Activated CD4-positive, alpha-beta T cell treated with anti-CD3 and anti-CD28 coated beads, Interleukin-2, amount 10 ng/mL, durations not matched to agents 24 days and 14 days (primary cell): ENCODE measurements around the gene RBM8A. TPM values are rescaled to one million over a fixed set of nuclear protein-coding genes. Genes with fewer than 3 reads are reported as not detected.

ENCODE experiments used
- DNase-seq: peaks from one replicate; pipeline ENCODE4 v3.0.0; 2022
- H3K27ac Mint-ChIP-seq: one replicate; pipeline ENCODE4 v1.8.0; 2022; ENCODE audit warnings: mild to moderate bottlenecking, mixed read lengths
- H3K27me3 Mint-ChIP-seq: one replicate; pipeline ENCODE4 v1.8.0; 2022; ENCODE audit warnings: mixed read lengths
- H3K36me3 Mint-ChIP-seq: one replicate; pipeline ENCODE4 v1.8.0; 2022; ENCODE audit warnings: low read depth, mild to moderate bottlenecking, mixed read lengths
- H3K4me1 Mint-ChIP-seq: one replicate; pipeline ENCODE4 v1.8.0; 2021; ENCODE audit warnings: mixed read lengths
- H3K4me3 Mint-ChIP-seq: one replicate; pipeline ENCODE4 v1.8.0; 2022; ENCODE audit warnings: mild to moderate bottlenecking, moderate library complexity, mixed read lengths
- H3K9me3 Mint-ChIP-seq: one replicate; pipeline ENCODE4 v1.8.0; 2021; ENCODE audit warnings: mixed read lengths
- intact Hi-C: fragments of 100-400 bp; cut with micrococcal nuclease; formaldehyde crosslinking; loops from one replicate; pipeline ENCODE4 v1.15.1; 2023
- total RNA-seq: library from RNA; stranded (reverse); gene quantifications from 2 replicates; pipeline ENCODE4 v1.2.3, GENCODE V29; 2022

RBM8A gene
- total RNA-seq, 1 donor from 2014 or later: 355 TPM

DNA sequence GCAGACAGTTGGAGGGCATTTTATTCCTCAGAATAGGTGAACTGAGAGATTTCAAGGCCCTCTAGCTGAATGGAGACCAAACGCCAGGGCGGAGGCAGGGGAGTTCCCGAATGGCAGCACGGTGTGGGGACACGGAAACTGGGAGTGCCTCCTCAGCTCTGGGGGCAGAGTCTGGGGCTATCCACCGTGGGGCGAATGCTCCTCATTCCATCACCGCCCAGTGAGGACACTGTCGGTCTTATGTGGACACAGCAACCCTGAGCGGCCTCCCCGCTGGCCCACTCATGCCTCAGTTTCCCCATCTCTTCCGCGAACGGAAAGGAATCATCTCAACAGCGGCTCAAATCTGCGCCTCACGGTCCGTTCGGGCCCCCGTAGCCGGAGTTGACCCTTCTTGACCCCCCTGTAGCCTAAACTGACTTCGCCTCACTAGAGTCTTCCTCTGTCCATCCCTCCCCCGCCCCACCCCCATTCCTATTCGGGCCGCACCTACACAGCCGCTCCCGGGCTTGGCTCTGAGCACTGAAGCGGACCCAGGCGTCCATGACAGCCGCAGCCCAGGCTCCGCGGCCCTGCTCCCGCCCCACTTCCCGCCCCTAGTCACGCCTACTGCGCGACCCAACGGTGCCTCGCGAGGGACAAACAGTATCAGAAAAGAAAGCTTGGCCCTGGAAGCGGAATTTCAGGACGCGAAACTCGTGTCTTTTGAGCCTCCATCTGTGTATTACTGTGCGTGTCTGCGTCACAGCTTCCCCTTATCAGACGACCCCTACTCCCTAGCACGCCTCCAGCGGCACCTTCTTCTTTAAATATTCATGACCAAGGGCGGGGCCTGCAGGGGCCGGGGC lies 8.9 kb downstream of the RBM8A start, which contains the start of gene PEX11B:
TSS of gene PEX11B (minus strand) at position 574 of the 848 bp plus-strand sequence. CDS start at position 545, 29 bp downstream.
- H3K27me3 Mint-ChIP-seq: no peaks in the 10 kb centered on the region
- H3K4me3 Mint-ChIP-seq: peak within 1 kb of the TSS; percentile 94
- DNase-seq: peak; percentile 97
- peak within 1 kb of the TSS; percentile 94 for H3K27ac Mint-ChIP-seq
- H3K4me1 Mint-ChIP-seq: peaks cover 36% of the 10 kb centered on the region
- H3K36me3 Mint-ChIP-seq: peaks cover 32% of the 10 kb centered on the region
- no peaks in the 10 kb centered on the region for H3K9me3 Mint-ChIP-seq
- intact Hi-C loops: loop anchor here (2.0 kb wide), 2 partner anchors 34 to 74 kb away; partner anchors contain the start of genes ANKRD35 and NUDT17

DNA sequence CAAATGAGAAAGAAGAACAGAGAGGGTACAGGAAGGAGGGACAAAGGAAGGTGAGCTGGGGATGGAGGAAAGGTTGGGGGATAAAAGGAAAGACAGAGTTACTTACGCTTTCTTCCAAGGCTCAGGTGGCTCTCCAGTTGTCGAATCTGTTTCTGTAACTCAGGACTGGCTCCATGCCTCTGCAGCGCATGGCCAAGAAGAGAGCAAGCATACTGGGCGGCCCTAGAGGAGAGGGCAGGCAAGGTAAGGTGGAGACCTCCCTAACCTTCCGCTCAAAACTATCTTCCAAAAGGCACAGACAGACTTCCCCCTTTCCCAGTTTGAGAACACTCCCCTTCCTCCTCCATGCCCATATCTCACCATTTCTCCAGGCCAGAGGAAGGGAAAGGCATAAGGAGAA lies 9.7 kb downstream of the RBM8A start:
- Mint-ChIP-seq H3K27me3 (no peaks in the 10 kb centered on the region), H3K36me3 (peaks cover 29% of the 10 kb centered on the region), H3K4me3 (peak overlapping the region; percentile 94), H3K4me1 (peaks cover 38% of the 10 kb centered on the region), H3K9me3 (no peaks in the 10 kb centered on the region), H3K27ac (peak overlapping the region; percentile 94)
- DNase-seq: no peak
- intact Hi-C loops: no loop called here

DNA sequence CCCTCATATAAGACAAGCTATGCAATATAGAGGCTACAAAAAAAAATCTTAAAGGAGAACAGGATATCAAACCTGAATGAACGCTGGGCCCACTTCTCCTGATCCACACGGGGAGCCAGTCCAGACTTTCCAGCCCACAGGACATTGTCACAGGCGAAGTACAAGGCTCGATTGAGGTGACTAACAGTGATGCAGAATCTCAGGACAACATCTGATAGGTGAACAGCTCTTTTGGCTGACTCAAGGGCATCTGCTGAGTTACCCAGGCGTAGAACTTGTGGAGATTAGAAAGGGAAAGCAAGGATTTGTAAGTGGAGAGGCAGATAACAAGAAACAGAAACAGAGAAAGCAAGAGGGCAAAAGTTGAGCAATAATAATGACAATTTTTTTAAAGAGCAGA lies 10.5 kb downstream of the RBM8A start:
- no peak for DNase-seq
- no peaks in the 10 kb centered on the region for H3K9me3 Mint-ChIP-seq
- peaks cover 33% of the 10 kb centered on the region for H3K36me3 Mint-ChIP-seq
- H3K27ac Mint-ChIP-seq: no peak overlapping the region
- H3K4me3 Mint-ChIP-seq: peak overlapping the region; percentile 94
- no peaks in the 10 kb centered on the region for H3K27me3 Mint-ChIP-seq
- intact Hi-C loops: no loop called here
- H3K4me1 Mint-ChIP-seq: peaks cover 38% of the 10 kb centered on the region

DNA sequence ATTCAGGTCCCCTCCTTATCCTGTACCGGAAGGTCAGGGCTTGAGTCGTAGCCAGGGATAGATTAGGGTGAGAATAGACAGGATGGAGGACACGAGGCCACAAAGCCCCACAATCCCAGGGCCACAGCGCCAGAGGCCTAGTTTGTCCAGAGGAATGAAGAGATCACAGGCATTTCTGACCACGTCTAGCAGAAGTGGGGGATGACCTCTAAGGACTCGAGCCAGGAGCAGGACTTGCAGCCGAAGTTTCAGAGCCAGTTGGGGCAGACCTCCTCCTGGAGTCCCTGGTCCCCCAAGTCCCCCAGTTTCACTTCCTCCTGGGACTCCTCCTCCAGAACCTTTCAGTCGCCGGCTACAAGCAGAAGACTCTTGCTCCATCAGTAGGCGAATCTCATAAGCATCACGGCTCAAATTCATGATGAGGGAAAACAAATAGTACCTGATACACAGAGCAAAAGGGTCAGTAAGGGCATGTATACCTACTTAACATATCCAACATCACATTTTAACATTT lies 15.1 kb downstream of the RBM8A start:
- no peaks in the 10 kb centered on the region for H3K9me3 Mint-ChIP-seq
- H3K4me1 Mint-ChIP-seq: peaks cover 19% of the 10 kb centered on the region
- H3K36me3 Mint-ChIP-seq: peaks cover 36% of the 10 kb centered on the region
- H3K27ac Mint-ChIP-seq: no peak overlapping the region
- H3K4me3 Mint-ChIP-seq: no peak overlapping the region
- intact Hi-C loops: no loop called here
- H3K27me3 Mint-ChIP-seq: no peaks in the 10 kb centered on the region
- no peak for DNase-seq

DNA sequence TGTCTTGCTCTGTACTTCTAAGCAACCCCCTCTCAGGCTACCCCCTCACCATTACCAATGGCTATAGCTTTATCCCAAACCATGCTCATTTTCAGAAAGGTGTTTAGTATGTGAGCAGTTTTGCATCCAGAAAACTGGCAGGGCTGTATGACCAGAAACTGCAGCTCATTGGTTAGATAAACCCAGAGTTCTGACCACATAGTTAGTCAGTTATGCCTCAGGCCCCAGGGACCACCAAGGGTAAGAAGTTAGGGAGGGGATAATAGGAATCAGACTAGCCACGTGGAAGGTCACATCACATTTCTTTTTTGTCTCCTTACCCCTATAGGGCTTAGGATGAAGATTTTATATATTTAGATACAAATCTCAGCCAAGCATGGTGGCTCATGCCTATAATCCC lies 18.6 kb downstream of the RBM8A start:
- H3K4me3 Mint-ChIP-seq: no peak overlapping the region
- DNase-seq: no peak
- H3K27ac Mint-ChIP-seq: no peak overlapping the region
- H3K36me3 Mint-ChIP-seq: peaks cover 22% of the 10 kb centered on the region
- H3K27me3 Mint-ChIP-seq: no peaks in the 10 kb centered on the region
- no peaks in the 10 kb centered on the region for H3K9me3 Mint-ChIP-seq
- H3K4me1 Mint-ChIP-seq: peaks cover 9% of the 10 kb centered on the region
- intact Hi-C loops: no loop called here

DNA sequence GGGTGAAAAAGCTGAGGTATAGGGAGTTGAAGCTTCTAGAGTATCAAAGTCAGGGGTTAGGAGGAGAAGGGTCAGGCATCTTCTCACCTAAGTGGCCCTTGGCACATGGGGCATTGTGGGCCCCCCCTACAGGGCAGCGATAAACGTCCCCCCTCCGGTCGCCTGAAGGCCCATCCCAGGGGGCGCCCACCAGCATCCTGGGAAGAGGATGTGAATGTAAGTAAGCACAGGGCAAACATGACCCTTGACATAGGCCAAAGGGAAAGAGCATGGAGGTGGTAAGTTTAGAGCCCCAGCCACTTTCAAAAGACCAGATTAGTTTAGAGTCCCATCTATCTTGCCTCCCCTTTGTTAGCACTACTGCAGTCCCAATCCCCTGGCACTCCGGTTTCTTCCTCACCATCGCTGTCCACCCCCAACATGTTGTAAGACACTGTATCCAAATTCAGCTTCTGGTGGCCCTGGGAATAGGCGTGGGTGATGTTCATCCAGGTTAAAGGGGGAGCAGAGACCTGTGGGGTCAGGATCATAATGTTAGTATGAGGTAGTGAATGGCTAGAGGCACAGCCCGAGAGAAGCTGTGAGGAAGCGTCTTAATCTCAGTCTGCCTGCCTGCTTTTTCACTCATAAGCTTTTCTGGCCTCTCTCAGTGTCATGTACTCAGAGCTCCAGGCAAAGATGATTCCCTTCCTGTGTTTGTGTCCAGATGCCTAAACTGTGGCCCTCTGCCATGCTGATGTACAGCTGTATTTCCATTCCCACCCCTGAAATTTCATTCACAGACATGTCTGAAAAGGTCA lies 20.1 kb downstream of the RBM8A start:
- Mint-ChIP-seq H3K9me3 (no peaks in the 10 kb centered on the region), H3K27ac (no peak overlapping the region), H3K27me3 (no peaks in the 10 kb centered on the region), H3K4me3 (no peak overlapping the region), H3K36me3 (peaks cover 14% of the 10 kb centered on the region), H3K4me1 (peaks cover 8% of the 10 kb centered on the region)
- intact Hi-C loops: no loop called here
- no peak for DNase-seq

DNA sequence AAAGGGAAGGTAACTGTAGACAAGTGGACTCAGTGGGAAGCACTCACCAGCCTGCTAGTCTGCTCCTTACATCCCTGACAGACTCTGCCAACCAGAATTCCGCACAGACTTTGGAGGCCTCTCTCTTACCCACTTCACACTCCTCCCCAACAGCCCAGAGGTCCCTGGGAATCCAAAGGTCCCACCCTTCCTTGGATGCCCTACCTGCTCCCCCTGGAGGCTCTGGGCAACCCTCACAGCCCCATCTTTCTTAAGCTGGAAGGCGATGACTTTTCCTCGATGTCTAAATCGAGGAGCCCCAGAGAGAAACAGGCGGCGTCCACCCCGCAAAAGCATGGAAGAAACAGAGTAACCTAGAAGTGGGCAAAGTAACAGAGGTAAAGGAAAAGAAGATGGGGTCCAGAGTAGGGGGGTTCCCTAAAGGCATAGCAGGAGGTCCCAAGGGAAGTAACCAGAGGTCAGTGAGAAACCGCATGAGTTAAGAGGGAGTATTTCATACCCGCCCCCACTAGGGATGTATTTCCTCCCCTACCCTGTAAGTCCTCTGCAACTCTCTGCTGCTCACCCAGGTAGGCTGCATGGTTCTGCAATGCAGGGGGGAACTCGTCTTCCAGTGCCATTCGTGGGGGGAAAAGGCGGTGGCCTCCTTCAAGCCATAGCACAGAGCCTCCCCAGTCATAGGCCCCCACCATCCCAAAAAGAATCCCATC lies 25.8 kb downstream of the RBM8A start:
- no peak overlapping the region for H3K4me3 Mint-ChIP-seq
- no peak for DNase-seq
- H3K27me3 Mint-ChIP-seq: no peaks in the 10 kb centered on the region
- no peaks in the 10 kb centered on the region for H3K4me1 Mint-ChIP-seq
- no peaks in the 10 kb centered on the region for H3K9me3 Mint-ChIP-seq
- intact Hi-C loops: no loop called here
- H3K27ac Mint-ChIP-seq: no peak overlapping the region
- no peaks in the 10 kb centered on the region for H3K36me3 Mint-ChIP-seq

DNA sequence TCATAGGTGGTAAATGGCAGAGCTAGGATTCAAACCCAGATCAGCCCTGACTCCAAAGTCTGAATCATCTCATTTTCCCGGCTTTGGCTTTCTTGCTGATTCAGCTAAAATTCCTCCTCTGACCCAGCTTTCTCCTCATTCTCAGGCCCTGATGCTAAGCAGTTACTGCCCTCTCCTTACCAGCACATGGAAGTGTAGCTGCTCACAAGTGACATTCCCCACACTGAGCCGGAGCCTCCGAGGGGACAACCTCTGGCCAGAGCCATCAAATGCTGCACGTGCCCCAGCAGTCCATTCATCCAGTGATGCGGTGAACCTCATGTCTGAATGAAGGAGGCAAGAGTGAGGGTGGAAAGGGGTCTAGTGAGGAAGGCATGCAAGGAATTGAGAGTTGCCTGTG lies 28.5 kb downstream of the RBM8A start:
- no peaks in the 10 kb centered on the region for H3K9me3 Mint-ChIP-seq
- intact Hi-C loops: no loop called here
- no peak for DNase-seq
- H3K36me3 Mint-ChIP-seq: no peaks in the 10 kb centered on the region
- no peak overlapping the region for H3K4me3 Mint-ChIP-seq
- no peaks in the 10 kb centered on the region for H3K27me3 Mint-ChIP-seq
- no peaks in the 10 kb centered on the region for H3K4me1 Mint-ChIP-seq
- H3K27ac Mint-ChIP-seq: no peak overlapping the region

DNA sequence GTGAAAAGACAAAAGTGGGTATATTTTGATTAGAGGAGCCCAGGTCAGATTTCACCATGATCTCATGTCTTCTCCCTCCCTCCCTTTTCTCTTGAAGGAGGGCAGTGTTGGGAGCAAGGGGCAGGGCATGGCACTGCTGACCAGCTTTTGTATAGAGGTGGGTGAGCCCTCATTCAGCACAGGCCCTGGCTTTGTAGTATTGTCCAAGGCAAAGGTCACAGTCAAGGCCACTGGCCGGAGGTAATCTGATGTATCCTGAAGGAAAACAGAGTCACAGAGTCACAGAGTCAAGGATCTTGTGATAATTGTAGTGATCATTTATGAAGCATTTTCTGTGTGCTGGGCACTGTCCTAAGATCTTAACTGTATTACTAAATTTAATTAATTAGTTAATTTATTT lies 29.3 kb downstream of the RBM8A start:
- peaks cover 4% of the 10 kb centered on the region for H3K27me3 Mint-ChIP-seq
- no peak for DNase-seq
- intact Hi-C loops: no loop called here
- no peak overlapping the region for H3K27ac Mint-ChIP-seq
- no peaks in the 10 kb centered on the region for H3K9me3 Mint-ChIP-seq
- no peak overlapping the region for H3K4me3 Mint-ChIP-seq
- H3K36me3 Mint-ChIP-seq: no peaks in the 10 kb centered on the region
- H3K4me1 Mint-ChIP-seq: no peaks in the 10 kb centered on the region

DNA sequence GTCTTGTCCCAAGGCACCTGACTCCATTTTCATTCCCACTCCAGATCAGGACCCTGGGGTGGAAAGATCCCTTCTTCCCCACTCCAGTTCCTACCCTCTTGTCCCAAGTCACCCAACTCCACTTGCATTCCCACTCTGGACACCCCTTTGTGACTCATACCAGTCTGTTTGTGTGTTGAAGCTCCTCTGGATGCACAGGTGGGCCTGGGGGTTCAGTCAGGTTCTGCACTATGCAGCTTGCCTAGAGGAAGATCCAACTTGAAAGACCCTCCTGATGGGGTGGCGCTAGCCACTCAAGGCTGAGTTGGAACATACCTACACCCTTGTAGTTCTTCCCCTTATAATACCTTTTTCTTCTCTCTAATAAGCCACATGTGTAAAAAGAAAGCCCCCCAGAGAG lies 31.8 kb downstream of the RBM8A start:
- Mint-ChIP-seq H3K9me3 (no peaks in the 10 kb centered on the region), H3K36me3 (no peaks in the 10 kb centered on the region), H3K27me3 (peaks cover 4% of the 10 kb centered on the region), H3K4me3 (no peak overlapping the region), H3K4me1 (peaks cover 3% of the 10 kb centered on the region), H3K27ac (no peak overlapping the region)
- DNase-seq: no peak
- intact Hi-C loops: no loop called here

DNA sequence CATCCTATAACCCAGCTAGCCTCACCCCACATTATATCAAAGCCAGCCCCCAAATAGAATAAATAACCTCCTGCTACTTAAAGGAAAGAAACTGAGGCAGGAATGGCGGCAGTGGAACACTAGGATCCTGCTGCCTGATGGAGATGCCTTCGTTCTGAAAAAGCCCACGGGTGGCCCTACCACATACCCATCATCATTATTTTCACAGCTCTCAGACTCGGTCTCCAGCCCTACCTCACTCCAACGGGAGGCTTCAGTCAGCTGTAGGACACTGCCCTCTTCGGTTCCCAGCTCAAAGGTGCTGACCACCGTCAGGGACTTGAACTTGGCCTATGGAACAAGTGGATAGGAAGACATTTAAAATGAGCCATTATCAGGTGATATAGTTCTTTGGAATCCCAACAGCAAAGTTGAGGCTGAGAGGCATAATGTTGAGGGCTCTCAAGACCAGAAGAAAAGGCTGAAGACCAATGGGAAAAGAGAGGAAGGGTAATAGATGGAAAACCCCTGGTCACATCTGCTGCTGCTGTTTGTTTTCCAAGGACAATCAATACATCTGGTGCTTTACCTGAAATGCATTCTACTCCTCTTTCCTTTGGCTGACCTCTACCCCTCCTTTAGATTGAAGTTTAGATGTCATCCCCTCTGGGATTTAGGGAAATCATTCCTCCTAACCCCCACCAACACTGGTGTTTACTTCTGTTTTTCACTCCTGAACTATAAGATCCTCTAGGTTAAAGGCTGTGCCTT lies 33.8 kb downstream of the RBM8A start:
- Mint-ChIP-seq H3K27ac (no peak overlapping the region), H3K4me3 (no peak overlapping the region), H3K27me3 (peaks cover 4% of the 10 kb centered on the region), H3K9me3 (no peaks in the 10 kb centered on the region), H3K36me3 (no peaks in the 10 kb centered on the region), H3K4me1 (peaks cover 3% of the 10 kb centered on the region)
- intact Hi-C loops: no loop called here
- DNase-seq: no peak

DNA sequence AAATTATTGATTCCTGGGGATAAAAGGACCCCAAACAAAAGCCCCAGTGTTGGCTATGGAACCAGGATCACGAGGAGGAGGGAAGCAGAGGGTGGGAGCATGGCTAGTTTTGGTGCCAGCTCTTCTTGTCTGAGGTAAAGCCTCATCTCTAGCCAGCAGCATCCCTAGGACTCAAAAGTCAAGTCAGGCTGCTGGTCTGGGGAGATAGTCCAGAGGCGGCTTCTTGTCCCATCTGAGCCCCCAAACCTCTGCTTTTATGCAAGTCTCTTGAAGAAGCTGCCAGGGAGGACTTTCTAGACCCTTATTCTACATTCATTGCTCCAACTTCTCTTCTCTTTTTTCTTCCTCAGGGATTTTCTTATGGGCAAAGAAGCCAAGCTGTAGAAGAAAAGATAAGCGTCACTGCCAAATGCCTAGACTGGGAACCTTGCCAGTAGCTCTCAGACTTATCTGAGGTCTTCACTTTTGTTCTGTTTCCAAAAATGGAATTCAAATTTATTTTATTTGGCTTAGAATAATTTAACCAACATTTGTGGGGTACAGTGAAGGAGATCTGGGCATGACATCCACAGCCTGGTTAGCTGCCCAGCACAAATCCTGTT lies 34.7 kb downstream of the RBM8A start:
- Mint-ChIP-seq H3K36me3 (no peaks in the 10 kb centered on the region), H3K27ac (no peak overlapping the region), H3K27me3 (peaks cover 4% of the 10 kb centered on the region), H3K4me3 (no peak overlapping the region), H3K4me1 (peaks cover 3% of the 10 kb centered on the region), H3K9me3 (no peaks in the 10 kb centered on the region)
- intact Hi-C loops: no loop called here
- DNase-seq: no peak
